K562 (cell line): ENCODE measurements around the gene TMEM214. TPM values are rescaled to one million over a fixed set of nuclear protein-coding genes. Genes with fewer than 3 reads are reported as not detected.

ENCODE experiments used
- ATAC-seq: fragments of 200-7000 bp; cut with Tn5 transposase; 3 replicates; pipeline ENCODE4 v1.9.1; 2020; ENCODE audit warnings: moderate library complexity
- BruUV-seq: library from RNA; stranded (reverse); fragments of 400-500 nt; replicated peaks from 2 replicates; lab custom pipeline; 2021; lab: Mats Ljungman, UMichigan
- CTCF ChIA-PET: fragments of 300-600 bp; formaldehyde crosslinking; extraction: SDS; loops from one replicate; lab custom pipeline; 2021; ENCODE audit warnings: low intra/inter-chr PET ratio; lab: Yijun Ruan, JAX
- POLR2A ChIA-PET: fragments of 300-600, 350-650 bp; sonication (Branson Sonifier 250); formaldehyde crosslinking; extraction: SDS; loops from one replicate; lab custom pipeline; 2021; ENCODE audit warnings: antibody characterized with exemption, inconsistent platforms; lab: Yijun Ruan, JAX
- DNase-seq, 4 experiments: peaks; one replicate each; pipeline versions ENCODE4 v3.0.0 to v3.0.0-alpha.2; 2011 to 2018; ENCODE audit warnings: low spot score in 3 of 4, mixed read lengths in 3 of 4; ENCODE audit errors: extremely low read depth in 1 of 4
- FAIRE-seq: peaks from 2 replicates; lab custom pipeline; 2011; peaks lifted over from hg19 to GRCh38; lab: Jason Lieb, UNC
- H2AFZ ChIP-seq: 2 replicates; pipeline ENCODE4 v1.6.0; 2011; ENCODE audit warnings: low read depth, low read length, control low read depth, inconsistent platforms
- H3K27ac ChIP-seq: fragments of 200-600 bp; 3 replicates; pipeline ENCODE4 v1.8.0; 2011; ENCODE audit warnings: low read depth, mild to moderate bottlenecking, control low read depth, inconsistent platforms, low read length, moderate library complexity, mixed read lengths; ENCODE audit errors: extremely low read depth
- H3K27me3 ChIP-seq, 2 experiments: fragments of 300-600 bp in 1 of 2; 2 replicates in 1 of 2; 3 replicates in 1 of 2; pipeline versions ENCODE4 v1.6.0 to v1.8.0; 2011; ENCODE audit warnings: inconsistent platforms in 2 of 2, low read length in 2 of 2, mild to moderate bottlenecking in 1 of 2, mixed read lengths in 1 of 2, moderate library complexity in 1 of 2; ENCODE audit not compliant: control insufficient read depth in 2 of 2, insufficient read depth in 2 of 2
- H3K36me3 ChIP-seq: fragments of 300-600 bp; 3 replicates; pipeline ENCODE4 v1.8.0; 2011; ENCODE audit warnings: mild to moderate bottlenecking, low read length, inconsistent platforms; ENCODE audit not compliant: control insufficient read depth, insufficient read depth
- H3K4me1 ChIP-seq, 2 experiments: fragments of 200-600 bp in 1 of 2; replicated peaks in 1 of 2; 2 replicates in 1 of 2; 3 replicates in 1 of 2; pipeline versions ENCODE4 v1.5.1 to v1.8.0; 2011; ENCODE audit warnings: inconsistent platforms in 2 of 2, low read length in 2 of 2, mild to moderate bottlenecking in 1 of 2, mixed read lengths in 1 of 2, moderate library complexity in 1 of 2; ENCODE audit not compliant: control insufficient read depth in 2 of 2, insufficient read depth in 2 of 2
- H3K4me2 ChIP-seq: 2 replicates; pipeline ENCODE4 v1.6.1; 2011; ENCODE audit warnings: low read length, control low read depth, inconsistent platforms, mixed read lengths; ENCODE audit not compliant: insufficient read depth
- H3K4me3 ChIP-seq: fragments of 200-600 bp; sonication (generic), shearing (Covaris generic); 2 replicates; pipeline ENCODE4 v1.5.1; 2016; ENCODE audit warnings: control low read depth, inconsistent platforms
- H3K79me2 ChIP-seq: fragments of 200-600 bp; 3 replicates; pipeline ENCODE4 v1.8.0; 2011; ENCODE audit warnings: low read length, inconsistent platforms; ENCODE audit not compliant: control insufficient read depth, insufficient read depth
- H3K9ac ChIP-seq, 2 experiments: 2 replicates each; pipeline versions ENCODE4 v1.6.0 to v1.6.1; 2011; ENCODE audit warnings: low read depth in 2 of 2, low read length in 2 of 2, control low read depth in 1 of 2, inconsistent platforms in 1 of 2, mild to moderate bottlenecking in 1 of 2, mixed read lengths in 1 of 2; ENCODE audit not compliant: insufficient read depth in 1 of 2
- H3K9me1 ChIP-seq: one replicate; pipeline ENCODE4 v1.6.0; 2011; ENCODE audit warnings: inconsistent platforms, mild to moderate bottlenecking, low read length, moderate library complexity; ENCODE audit not compliant: control insufficient read depth, insufficient read depth
- H3K9me3 ChIP-seq: replicated peaks from 2 replicates; pipeline ENCODE4 v1.5.1; 2011; ENCODE audit warnings: low read depth, low read length, inconsistent platforms; ENCODE audit not compliant: control insufficient read depth, insufficient read depth
- H4K20me1 ChIP-seq: replicated peaks from 2 replicates; pipeline ENCODE4 v1.6.1; 2011; ENCODE audit warnings: low read length, inconsistent platforms, mixed read lengths; ENCODE audit not compliant: control insufficient read depth, insufficient read depth
- GMEB1 ChIP-seq: fragments of 250-450 bp; sonication (Bioruptor Pico); IDR thresholded peaks from 2 replicates; pipeline ENCODE4 v1.4.0; 2020; ENCODE audit warnings: mild to moderate bottlenecking
- HDGF ChIP-seq: fragments of 450-650 bp; IDR thresholded peaks from 2 replicates; pipeline ENCODE4 v1.6.1; 2016
- NCOA2 ChIP-seq, 2 experiments: fragments of 450-650 bp; IDR thresholded peaks; 2 replicates each; pipeline ENCODE4 v1.6.1; 2018; ENCODE audit warnings: mild to moderate bottlenecking in 2 of 2, moderate library complexity in 1 of 2; ENCODE audit not compliant: partially characterized antibody in 2 of 2
- TFAM ChIP-seq: fragments of 250-450 bp; sonication (Bioruptor Pico); conservative IDR thresholded peaks from 2 replicates; pipeline ENCODE4 v1.5.0; 2021; ENCODE audit warnings: mild to moderate bottlenecking, moderate library complexity
- ZBTB40 ChIP-seq, 2 experiments: fragments of 450-650 bp in 1 of 2; sonication (generic) in 1 of 2; formaldehyde crosslinking in 1 of 2; IDR thresholded peaks; 2 replicates each; pipeline versions ENCODE4 v1.7.1 to v1.9.0; 2016 to 2022; ENCODE audit warnings: inconsistent platforms in 1 of 2, mild to moderate bottlenecking in 1 of 2, missing genetic modification reagents in 1 of 2
- ZNF766 ChIP-seq: fragments of 200-800 bp; sonication (Bioruptor generic); conservative IDR thresholded peaks from 2 replicates; pipeline ENCODE4 v1.6.1; 2016; ENCODE audit warnings: missing genetic modification characterization, missing compliant biosample characterization
- WGBS: fragments of 100-300 bp; shearing (Covaris generic); methylation state at CpG from one replicate; pipeline ENCODE4 v1.1.6; 2016; ENCODE audit warnings: low coverage, mixed read lengths; ENCODE audit not compliant: insufficient coverage; ENCODE audit errors: missing lambda C conversion rate; 5-methylcytosine and 5-hydroxymethylcytosine counted together
- in situ Hi-C: fragments of 300-500 bp; cut with MboI; formaldehyde crosslinking; loops from 4 replicates; pipeline ENCODE4 v1.15.0; 2018; ENCODE audit warnings: inconsistent platforms, mixed read lengths
- intact Hi-C: fragments of 100-400 bp; cut with micrococcal nuclease; formaldehyde crosslinking; loops from 2 replicates; pipeline ENCODE4 v1.14.2; 2022
- polyA plus RNA-seq, 8 experiments: library from polyadenylated mRNA; depleted of rRNA in 4 of 8; stranded (reverse) in 5 of 8; unstranded in 3 of 8; fragments of >200 nt; fragmentation: Nextera tagmentation in 2 of 8; fragmentation: Illumina TruSeq in 1 of 8; extraction: Ambion mirVana in 2 of 8; extraction: Trizol in 1 of 8; gene quantifications; 2 replicates each; pipeline versions ENCODE4 v1.2.1 to v1.2.3, GENCODE V29; 2011 to 2014; ENCODE audit warnings: inconsistent platforms in 1 of 8, missing spikeins in 1 of 8
- total RNA-seq, 7 experiments: library from RNA; depleted of rRNA in 6 of 7; stranded (reverse); fragments of >200 nt in 6 of 7; fragmentation: Illumina TruSeq in 2 of 7; extraction: Trizol in 2 of 7; gene quantifications; 2 replicates each; pipeline versions ENCODE4 v1.2.1 to v1.2.3, GENCODE V29; 2011 to 2021; ENCODE audit warnings: low replicate concordance in 1 of 7
- TF ChIP-seq, protein P1 (sequence below): fragments of 450-650 bp; formaldehyde crosslinking; IDR thresholded peaks from 2 replicates; pipeline ENCODE4 v1.4.0; 2020; ENCODE audit warnings: mild to moderate bottlenecking, moderate library complexity

The TMEM214 gene
- total and polyA plus RNA-seq, 9 of the 15 experiments (the other 6 are each of a cell fraction or from before 2014, with no cell fraction given), result 11.4 to 81.4 (median 44.1) TPM

- no peak for TF ChIP-seq GMEB1 (CRISPR knock-in tag)
Measured at GRCh38 chr2:27033253-27033852, 588 bp downstream of the TMEM214 start (continued).

- no peak for FAIRE-seq
- CTCF ChIA-PET, result no interaction called here
- Histone ChIP-seq H4K20me1 (no peaks in the 10 kb centered on the region), H3K27me3 (no peaks in the 10 kb centered on the region), H3K4me1 (peaks cover 5 to 8% of the 10 kb centered on the region in 2 experiments; a peak in 3 of 5 replicates), H2AFZ (no peak overlapping the region), H3K36me3 (peaks cover 95% of the 10 kb centered on the region), H3K4me3 (no peak overlapping the region), H3K27ac (no peak overlapping the region), H3K9me3 (no peaks in the 10 kb centered on the region), H3K4me2 (no peak overlapping the region), H3K9ac (peak overlapping the region in 1 of 2 experiments; percentile 8; a peak in 1 of 4 replicates), H3K9me1 (peaks cover 6% of the 10 kb centered on the region), H3K79me2 (peaks cover 26% of the 10 kb centered on the region)
- DNase-seq, result no peak
- no peak for ATAC-seq
- 75% methylated on average over 6 of the region's 6 CpGs for WGBS
- no TSS peak for BruUV-seq
- POLR2A ChIA-PET, result interaction anchor here (0.7 to 1.9 kb wide), 11 partner anchors 12 to 194 kb away, joined by 3 to 7 read pairs (median 3); partner anchors contain the start of gene AGBL5
- intact Hi-C loops (no loop called here), in situ Hi-C loops (no loop called here)
- TF ChIP-seq HDGF (no peak), ZNF766 (no peak), ZBTB40 (IDR thresholded peaks at IDR 0.05) (no peak), ZBTB40 (CRISPR knock-in tag; IDR thresholded peaks at IDR 0.05) (no peak), NCOA2 (IDR thresholded peaks at IDR 0.05; ENCODE audit: partially characterized antibody in 2 of 2) (no peak), TFAM (CRISPR knock-in tag) (no peak)
- TF ChIP-seq, protein P1, sequence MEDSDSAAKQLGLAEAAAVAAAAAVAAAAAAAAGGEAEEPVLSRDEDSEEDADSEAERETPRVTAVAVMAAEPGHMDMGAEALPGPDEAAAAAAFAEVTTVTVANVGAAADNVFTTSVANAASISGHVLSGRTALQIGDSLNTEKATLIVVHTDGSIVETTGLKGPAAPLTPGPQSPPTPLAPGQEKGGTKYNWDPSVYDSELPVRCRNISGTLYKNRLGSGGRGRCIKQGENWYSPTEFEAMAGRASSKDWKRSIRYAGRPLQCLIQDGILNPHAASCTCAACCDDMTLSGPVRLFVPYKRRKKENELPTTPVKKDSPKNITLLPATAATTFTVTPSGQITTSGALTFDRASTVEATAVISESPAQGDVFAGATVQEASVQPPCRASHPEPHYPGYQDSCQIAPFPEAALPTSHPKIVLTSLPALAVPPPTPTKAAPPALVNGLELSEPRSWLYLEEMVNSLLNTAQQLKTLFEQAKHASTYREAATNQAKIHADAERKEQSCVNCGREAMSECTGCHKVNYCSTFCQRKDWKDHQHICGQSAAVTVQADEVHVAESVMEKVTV (CRISPR knock-in tag), result no peak
Measured at GRCh38 chr2:27038012-27038411, 5.2 kb downstream of the TMEM214 start.
